Activated gamma-delta T cell treated with Interleukin-2 at 50 U/mL for 16 hours (primary cell): ENCODE results near the gene MED27.

Experiments
- DNase-seq: peaks from one replicate; pipeline ENCODE4 v3.0.0-alpha.2; 2020

Gene MED27

DNA sequence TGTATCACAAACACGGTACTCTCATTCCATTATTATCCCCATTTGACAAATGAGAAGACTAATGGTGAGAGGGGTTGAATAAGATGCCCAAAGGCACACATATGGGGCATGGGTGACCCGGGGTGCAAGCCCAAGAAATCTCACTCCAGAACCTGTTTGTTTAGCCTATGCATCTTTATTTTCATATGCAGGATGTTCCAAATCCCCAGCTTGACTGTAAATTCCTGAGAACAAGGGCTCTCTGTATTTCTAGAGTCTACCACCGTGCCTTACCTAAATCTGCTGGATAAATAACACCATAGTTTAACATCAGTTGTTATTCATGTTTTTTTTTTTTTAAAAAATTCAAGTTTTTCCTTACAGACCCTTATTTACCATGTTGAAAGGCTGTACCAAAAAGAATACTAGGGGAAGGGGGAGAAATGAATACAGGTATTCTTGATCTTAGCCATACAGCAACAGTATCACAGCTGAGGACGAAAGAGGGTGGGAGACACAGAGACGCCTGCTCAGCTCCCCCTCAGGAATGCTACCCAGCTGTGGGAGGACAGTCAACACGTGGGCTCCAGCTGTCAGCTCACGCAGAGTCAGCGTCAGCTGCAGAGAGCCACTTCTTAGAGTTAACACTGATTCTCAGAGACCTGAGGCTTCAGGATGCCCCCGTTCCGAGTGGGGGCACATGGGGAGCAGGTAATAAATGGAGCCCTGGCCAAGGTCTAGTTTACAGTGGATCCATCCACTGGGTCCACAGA lies 86.6 kb downstream of the MED27 start:
- DNase-seq = no peak

DNA sequence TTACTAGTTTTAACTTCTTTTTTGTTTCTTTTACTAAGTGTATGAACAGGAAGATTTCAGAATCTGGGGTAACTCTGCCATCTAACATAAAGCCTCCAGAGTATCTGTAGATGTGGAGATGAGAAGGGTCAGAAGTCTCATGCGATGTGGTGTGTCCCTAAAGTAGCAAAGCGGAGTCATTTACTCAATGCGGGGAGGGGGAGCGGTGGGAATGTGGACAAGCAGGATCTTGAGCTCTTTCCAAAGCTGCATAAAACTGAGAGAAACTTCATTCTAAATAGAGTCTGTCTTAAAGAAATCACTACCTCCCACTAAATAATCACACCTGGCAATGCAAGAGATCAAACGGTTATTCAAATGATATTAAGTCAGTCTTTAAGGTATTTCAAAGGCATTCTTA lies 92.4 kb downstream of the MED27 start:
- DNase-seq = no peak

DNA sequence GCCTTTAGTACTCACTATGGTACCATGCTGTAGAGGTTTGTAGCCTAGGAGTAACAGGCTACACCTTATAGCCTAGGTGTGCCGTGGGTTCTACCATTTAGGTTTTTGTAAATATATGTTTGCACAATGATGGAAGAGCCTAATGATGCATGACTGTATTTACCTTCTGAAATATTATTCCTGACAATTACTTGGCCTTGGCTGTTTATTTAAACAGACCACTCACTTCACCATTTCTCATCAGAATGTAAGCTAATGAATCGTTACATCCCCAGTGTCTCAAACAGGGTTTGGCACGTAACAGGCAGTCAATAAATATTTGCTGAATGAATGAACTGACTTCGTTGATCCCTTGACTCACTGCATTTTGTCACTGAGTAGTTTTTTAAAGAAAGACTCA lies 93.1 kb downstream of the MED27 start:
- DNase-seq = no peak

DNA sequence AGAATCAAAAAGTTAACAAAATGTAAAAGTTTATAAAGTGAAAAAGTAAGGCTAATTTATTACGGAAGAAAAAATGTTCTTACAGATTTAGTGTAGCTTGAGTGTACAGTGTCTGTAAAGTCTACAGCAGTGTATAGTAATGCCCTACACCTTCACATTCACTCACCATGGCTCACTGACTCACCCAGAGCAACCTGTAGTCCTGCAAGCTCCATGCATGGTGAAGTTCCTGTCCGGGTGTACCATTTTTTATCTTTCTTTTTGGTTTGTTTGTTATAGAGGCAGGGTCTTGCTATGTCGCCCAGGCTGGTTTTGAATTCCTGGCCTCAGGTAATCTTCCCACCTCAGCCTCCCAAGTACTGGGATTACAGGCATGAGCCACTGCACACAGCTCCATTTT lies 93.6 kb downstream of the MED27 start:
- DNase-seq = no peak

DNA sequence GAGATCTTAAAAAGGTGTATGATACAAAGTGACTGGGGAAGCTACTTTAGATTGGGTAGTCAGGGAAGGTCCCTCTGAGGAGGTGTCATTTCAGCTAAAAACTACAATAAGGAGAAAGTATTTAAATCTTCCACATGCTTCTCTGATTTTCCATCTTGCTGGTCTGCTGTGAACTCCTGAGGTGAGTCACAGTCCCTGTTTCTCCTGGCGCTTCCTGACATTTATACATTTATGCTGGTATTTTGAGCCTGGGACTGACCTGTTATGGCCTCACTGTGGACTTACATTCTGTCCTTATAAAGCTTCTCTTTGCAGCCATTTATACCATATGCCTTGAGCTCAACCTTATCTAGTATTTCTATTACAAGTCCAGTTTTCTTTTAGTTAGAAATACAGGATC lies 95.1 kb downstream of the MED27 start:
- no peak for DNase-seq

DNA sequence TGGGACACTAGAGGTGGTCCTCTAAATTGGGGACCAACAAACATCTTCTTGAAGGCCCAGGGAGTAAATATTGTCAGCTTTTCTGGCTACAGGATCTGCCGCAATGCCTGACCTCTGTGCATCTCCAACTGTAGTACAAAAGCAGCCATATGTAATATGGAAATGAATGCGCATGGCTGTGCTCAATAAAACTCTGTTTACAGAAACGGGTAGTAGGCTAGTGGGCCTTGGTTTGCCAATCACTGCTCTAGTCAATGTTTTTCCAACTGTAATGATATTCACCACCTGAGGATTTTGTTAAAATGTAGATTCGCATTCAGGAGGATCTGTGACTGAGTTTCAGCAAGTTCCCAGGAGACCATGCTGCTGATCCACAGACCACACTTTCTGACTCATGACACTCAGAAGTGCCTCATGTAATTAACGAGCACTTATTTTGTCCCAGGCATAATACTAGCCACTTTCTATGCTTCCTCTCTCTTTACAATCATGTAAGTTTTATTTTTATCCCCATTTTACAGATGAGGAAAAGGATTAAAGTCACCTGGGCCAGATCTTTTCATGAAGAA lies 96.9 kb downstream of the MED27 start:
- DNase-seq = no peak

DNA sequence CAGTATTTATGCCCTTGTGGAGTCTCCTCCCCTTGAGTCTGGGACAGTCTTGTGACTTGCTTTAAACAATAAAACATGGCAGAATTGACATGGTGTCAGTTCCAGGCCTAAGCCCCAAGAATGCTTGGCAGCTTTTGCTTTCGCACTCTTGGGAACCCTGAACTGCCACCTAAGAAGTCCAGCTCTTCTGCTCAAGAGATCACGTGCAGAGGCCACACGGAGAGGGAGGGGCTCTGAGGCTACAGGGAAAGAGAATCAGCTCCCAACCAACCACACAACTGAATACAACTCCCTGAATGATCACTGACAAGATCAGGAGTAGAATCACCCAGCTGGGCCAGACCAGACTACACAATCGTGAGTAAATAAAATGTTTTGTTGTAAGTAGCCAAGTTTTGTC lies 97.6 kb downstream of the MED27 start:
- DNase-seq = no peak

DNA sequence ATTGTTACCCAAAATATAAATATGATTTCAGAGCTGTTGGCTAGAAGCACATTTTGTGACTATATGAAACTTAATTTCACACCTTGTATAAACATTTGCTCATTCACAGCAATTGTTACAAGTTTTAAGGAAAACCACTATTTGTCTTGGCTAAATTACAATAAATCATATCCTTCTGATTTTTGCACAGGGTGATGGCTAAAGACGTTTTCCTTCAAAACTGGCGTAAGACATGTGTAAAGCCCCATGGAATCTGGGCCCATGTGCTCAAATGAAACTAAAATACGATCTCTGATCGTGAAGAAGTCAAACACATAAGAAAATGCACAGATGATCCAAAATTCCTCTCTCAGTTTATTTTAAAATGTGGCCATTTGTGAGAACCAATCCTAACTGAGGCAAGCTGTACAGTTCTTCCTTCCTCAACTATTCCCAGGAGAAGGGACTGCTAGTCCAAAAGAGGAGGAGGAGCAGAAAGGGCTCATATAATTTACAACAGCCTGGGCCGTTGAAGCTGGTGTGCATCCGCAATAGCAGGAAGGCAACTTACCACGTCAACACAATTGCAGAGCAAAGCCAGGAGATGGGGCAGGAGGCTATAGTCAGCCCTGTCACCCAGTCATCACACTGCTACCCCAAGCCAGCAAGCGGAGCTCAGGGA lies 98.4 kb downstream of the MED27 start:
- no peak for DNase-seq

DNA sequence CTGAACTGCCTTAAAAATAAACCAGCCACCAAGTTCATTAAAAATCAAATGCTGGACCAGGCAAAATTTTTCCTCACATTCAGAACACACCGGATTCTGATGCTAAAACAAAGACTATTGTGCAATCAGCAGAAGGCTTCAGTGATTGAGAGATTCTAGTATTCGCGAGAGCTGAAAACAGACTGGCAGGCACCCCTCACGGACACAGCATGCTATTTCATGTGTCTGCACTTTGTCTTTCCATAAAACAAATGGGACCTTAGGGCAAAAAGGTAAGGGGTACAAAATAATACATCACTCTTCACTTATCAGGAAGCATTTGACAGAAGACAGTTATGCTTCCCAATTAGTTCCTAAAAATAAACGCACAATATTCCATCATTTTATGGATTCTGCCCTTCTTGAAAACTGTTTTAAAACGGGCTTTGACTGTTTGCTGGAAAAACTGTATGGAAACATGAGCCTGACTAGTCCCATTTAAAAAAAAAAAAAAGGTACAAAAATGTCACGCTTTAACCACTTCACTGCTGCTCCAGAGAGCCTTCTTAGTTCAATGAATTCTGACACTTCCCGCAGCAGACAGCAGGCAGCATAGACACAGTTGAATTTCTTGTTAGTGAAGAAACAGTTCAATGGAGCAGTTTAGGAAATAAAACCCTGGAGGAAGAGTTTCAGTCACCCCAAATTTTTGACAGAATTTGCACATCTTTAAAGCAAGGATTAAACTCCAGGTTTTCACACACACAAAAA lies 99.2 kb downstream of the MED27 start:
- DNase-seq = no peak

DNA sequence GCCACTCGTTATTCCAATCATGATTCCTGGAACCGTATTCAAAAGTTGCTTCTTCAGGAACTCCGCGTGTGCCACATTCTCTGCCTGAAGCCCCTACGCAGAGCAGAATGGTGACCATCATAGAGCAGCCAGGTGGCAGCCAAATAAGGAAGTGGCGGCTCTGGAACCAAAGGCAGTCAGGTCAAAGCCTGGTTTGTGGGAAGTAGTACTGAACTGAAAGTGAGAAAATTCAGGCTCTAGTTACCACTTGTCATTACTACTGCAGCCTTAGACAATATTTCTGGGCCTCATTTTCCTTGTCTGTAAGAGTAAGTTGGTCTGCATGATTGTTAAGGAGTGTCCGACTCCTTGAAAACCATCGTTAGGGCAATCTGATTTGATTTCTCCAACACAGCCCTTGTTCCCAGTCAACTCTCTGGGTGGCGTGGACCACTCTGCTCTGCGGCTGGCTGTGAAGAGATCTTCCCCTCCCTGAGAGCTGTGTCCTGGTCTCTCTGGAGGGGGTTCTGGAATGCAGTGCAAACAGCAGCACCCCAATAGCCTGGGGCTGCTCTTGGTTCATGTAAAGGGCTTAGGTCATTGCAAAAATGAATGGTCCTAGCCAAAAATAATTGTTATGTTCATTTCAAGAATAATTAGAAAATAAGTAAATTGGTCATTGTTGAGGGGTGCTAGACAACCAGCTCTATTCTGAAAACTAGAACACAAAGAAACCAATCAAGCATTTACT lies 102.4 kb downstream of the MED27 start:
- no peak for DNase-seq

DNA sequence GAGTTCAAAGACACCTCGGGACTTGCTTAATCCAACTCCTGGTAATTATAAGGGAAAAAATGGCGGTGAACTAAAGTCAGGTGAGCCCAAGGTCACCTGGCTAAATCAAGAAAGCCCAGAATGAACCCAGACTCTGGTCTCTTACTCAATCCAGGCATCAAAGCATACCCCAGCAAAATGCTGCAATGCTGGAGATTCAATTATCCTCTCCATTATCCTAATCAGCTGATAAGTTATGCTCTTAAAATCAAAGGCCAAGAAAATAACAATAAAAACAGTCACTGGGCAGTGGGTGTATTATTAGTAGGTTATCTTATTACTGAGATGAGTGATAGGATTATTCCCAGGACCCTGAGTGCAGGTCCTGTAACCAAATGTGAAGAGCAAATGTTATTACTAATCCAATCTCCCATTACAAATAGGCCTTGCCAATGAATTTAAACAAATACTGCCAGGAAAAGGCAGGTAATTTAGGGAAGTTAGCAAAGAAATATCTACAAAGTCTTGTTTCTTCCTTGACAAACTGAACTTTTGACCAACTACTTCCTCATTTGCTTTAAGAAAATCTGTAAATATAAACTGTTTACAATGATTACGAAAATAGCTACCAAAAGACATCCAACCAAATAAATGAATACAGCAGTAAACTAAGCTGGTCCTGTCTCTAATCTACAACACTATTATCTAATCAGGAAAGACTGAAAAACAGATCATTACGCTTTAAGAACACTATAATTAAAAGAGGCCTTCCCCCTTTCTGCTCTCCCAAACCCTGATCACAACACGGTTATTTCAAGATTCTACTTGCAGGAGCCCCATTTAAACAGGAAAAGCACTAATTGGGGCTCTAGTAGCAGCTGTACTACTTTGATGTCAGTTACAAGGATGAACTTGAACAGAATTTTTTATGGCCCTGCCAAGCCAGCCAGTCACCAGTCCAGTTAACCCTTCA lies 103.2 kb downstream of the MED27 start:
- no peak for DNase-seq

DNA sequence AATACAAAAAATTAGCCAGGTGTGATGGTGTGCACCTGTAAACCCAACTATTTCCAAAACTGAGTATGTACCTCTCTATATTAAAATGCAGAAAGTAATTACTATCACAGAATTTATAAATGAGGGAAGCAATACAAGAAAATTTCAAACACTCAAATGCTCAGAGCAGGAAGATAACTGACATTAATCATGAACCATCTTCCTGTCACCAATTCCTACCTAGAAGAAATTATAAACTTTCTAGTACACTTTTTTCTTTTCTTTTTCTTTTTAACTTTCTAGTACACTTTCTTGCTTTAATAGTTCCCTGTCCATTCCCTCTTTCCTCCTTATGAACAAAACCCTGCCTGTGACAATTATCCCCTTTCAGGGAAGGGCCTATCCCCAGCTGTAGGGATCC lies 106.8 kb downstream of the MED27 start:
- no peak for DNase-seq

DNA sequence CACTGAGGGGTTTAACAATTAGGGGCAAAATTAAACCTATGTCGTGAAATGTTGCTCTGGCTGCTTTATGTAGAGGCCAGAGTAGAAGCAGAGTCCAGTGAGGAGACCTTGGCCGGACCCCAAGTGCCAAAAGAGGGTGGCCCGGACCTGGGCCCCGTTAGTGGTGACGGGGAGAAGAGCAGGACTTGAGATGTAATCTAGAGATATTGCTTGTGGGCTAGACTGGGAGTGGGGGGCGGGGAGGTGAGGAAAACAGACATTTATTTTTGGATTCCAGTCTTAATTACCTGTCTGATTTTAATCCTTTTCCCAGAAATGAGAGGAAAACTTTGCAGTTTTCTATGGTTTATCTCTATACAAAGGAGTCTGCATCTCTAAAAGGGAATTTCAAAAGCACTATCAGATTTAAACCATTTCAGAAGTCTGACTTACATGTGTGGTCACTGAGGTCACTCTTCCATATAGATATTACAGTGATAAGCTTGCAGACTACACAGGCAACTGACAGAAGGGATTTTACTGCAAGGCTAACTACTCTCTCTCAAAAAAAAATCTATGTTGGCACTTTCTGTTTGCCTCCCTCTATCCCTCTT lies 108.1 kb downstream of the MED27 start:
- no peak for DNase-seq

DNA sequence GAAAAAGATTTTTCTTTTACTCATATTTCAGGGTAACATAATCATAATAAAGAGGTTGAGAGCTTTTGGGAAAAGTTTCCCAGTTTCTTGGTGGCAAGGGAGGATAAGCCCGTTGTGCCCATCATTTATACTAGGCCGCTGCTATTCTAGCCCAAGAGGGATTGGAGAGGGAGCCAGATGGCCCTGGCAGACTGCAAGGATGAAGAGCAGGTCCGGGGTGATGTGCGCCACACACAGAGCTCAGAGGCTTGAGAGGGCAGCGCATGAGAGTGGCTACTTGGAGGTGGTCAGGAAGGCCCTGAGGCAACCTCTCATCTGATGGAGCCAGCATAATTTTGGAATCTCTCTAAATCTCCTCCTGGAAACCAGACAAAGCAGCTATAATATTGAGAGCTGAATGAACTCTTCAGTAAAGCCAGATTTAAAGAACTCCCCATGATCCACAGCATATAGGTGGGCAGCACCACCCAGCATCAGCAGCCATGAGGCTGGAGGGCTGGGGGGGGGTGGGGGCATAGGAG lies 110.1 kb downstream of the MED27 start:
- no peak for DNase-seq

DNA sequence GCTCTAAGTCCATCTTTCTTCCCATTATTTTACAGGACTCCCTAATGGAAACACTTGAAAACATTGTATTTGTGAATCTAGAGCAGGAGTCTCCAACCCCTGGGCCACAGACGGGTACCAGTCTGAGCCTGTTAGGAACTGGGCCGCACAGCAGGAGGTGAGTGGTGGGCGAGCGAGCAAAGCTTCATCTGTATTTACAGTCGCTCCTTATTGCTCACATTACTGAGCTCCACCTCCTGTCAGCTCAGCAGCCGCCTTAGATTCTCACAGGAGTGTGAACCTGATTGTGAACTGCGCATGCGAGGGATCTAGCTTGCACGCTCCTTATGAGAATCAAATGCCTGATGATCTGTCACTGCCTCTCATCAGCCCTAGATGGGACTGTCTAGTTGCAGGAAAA lies 111.0 kb downstream of the MED27 start:
- DNase-seq = no peak

DNA sequence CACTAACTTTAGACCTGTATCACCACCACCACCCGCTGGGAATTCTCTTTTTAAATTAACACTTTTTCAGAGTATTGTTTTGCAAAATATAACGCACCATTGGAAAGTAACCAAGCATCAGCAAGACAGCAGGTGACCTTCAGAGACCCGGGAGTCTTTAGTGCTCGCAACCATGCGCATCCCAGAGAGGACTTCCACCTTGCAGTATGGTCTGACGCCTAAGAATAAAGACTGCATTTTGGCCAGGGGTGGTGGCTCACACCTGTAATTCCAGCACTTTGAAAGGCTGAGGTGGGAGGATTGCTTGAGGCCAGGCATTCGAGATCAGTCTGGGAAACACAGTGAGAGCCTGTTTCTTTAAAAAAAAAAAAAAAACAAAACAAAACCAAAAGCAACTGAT lies 113.8 kb downstream of the MED27 start:
- DNase-seq = no peak

DNA sequence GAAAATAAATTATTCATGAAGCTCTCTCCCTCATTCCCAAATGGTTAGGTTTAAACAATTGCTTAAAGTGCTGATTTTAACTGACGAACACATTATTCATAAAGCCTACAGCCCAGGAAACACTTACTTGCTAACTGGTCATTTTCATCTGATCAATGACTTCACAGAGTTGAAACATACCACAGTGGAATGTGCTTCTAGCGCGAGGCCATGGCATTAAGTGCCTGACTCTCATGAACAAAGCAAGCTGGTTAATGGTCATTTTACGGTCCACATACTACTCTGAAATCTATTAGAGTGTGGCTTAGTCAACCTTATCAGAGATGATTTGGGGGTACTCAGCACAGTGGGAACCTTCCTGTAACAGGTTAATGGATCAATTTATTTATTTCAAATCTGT lies 114.6 kb downstream of the MED27 start:
- no peak for DNase-seq

DNA sequence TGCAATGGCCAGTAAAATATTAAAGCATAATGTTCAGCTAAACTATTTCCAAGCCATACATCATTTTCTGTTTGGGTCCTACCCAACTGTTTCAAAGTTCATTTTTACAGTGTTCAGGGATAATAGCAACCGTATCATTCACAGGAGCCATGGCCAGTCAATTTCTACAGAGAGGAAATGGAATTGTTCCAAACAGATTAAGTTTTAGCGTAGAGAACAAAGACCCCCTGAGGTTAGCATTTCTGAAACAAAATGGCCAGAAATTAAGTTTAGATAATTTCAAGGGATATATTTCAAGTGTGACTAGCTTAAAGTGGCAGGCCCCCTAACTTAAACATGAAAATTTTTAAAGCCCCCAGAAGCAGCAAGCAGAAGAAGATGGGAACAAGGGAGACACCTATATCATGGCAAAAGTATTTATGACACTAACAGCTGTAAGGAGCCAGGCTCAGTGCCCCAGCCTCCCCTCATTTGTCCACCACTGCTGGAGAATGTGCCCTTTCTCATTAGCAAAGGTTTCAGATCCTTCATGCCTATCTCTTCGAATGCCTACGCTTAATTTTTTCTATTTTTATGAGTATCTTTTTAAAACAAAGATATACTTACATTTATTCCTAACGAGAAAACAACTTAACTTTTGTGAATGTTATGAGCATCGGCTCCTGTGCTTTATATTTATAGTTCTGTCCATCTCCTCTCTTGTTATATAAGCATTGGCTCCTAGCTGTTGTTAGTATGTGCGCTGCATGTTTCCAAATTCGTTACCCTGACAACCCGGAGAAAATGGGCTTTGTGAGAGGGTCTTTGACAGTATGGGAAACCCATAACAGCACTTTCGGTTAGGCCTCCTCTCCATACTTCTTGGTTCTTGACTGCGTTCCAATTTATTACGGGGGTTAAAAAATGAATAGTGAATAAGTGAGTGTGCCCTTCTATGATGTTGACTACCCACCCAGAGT lies 116.3 kb downstream of the MED27 start:
- DNase-seq = no peak

DNA sequence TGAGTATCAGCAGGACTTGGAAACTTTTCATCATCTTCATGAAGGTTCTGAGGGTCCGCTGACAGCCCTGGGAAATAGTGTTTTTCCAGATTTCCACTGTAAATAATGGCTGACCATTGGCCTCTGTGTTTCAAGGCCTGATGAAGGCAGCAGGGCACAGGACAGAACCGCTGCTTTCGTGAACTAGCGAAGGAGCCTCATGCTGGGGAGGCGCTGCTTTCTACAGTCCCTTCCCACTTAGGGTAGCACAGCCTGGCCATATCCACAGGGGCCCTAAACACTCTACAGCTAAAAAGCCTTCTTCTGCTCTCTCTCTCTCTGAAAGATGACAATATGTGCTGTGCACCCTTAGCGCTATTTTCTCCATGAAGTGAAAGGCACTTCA lies 118.2 kb downstream of the MED27 start:
- no peak for DNase-seq
